Occipital lobe (tissue), 2 donors: Measurements from ENCODE around the gene SCRG1. TPM values are rescaled to one million over a fixed set of nuclear protein-coding genes. Genes with fewer than 3 reads are reported as not detected.

Experiments used
- DNase-seq: peaks from one replicate; lab custom pipeline; 2025; lab: John Stamatoyannopoulos, UW
- total RNA-seq: library from RNA; depleted of rRNA; stranded (reverse); fragments of >200 nt; gene quantifications from one replicate; pipeline ENCODE4 v1.2.3, GENCODE V29; 2014

SCRG1 gene
- 2.8 TPM for total RNA-seq

GRCh38 chr4:173398779-173399415 is at the start of gene SCRG1:
TSS of gene SCRG1 (minus strand) at chr4:173399116. CDS start at chr4:173391414, 7,702 bp downstream.
- peak; percentile 41 for DNase-seq

DNA sequence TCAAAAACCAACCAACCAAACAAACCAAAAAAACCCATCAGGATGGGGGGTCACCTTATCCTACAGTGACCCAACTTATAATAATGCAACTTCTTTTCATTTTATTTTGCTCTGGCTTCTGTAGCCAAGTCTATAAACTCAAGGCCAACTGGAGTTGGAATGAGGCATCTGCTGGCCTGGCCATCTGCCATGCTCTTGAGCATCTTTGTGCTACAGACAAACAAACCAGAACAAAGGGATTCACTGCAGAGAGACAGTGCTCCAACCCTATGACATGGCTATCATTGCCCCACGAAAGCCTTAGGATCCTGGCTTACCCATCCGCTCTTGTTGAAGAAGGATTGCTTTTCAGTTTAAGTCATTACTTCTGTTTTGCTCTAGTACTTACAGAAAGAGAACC is 49.2 kb upstream of the SCRG1 start:
- peak; percentile 53 for DNase-seq

GRCh38 chr4:173446416-173446815 is 47.5 kb upstream of the SCRG1 start:
- DNase-seq: no peak

DNA sequence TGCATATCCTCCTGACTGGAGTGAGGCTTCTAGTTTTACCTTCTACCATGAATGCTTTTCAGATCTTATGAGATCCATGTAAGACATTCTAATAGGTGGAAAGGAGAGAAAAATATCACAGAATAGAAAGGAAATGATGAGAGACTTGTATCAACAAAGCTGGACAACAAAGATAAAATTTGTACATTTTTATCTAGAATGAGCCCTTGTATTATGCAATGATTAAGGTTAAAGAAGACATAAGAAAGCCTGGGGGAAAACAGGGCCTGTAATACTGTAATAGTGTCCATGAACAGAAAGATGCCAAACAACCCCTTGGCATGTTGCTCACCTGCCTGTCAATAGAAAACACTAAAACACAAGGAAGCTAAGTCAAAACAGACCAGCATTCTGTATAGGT is 44.2 kb upstream of the SCRG1 start:
- no peak for DNase-seq

- DNase-seq: no peak
Observed at GRCh38 chr4:173442223-173442932, 43.5 kb upstream of the SCRG1 start.

- DNase-seq: no peak
Observed at GRCh38 chr4:173440888-173441287, 42.0 kb upstream of the SCRG1 start.

- DNase-seq: no peak
Observed at GRCh38 chr4:173436771-173437265, 37.9 kb upstream of the SCRG1 start.

DNA sequence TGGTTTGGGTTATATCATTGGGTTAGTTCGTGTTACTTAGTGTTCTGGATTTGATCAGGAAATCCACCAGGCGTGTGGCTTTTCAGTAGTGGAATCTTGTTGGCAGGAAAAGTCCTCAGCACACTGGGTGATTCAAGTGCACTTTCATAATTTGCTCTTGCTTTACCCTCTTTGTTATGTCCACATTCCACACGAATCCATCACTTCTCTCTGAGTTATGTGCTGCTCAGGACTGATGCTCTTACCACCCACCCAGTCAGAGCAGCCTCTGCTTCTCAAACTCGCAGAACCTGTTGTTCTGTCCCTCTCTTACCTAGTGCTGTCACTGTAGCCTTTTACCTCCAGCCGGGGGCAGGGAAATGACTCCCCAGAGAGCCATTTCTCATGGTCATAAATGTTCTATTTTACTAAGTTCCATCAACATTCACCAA is 37.2 kb upstream of the SCRG1 start:
- DNase-seq: no peak

DNA sequence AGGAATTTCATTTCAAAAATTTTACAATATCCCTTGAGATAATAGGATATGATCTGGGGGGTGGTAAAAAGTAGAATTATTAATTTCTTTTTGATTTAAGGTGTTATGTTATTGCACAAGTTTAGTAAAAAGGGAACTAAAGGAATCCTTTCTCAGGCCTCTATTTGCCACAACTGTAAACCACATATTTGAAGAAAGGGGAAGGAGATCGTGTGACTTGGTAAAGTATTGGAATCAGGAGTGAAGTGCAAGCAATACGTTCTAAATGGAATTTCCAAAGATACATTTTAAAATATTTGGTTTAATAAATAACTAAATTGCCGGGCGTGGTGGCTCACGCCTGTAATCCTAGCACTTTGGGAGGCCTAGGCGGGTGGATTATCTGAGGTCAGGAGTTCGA is 35.3 kb upstream of the SCRG1 start:
- DNase-seq: no peak

- DNase-seq: no peak
Observed at GRCh38 chr4:173433447-173433846, 34.5 kb upstream of the SCRG1 start.

- no peak for DNase-seq
Observed at GRCh38 chr4:173432430-173432829, 33.5 kb upstream of the SCRG1 start.

DNA sequence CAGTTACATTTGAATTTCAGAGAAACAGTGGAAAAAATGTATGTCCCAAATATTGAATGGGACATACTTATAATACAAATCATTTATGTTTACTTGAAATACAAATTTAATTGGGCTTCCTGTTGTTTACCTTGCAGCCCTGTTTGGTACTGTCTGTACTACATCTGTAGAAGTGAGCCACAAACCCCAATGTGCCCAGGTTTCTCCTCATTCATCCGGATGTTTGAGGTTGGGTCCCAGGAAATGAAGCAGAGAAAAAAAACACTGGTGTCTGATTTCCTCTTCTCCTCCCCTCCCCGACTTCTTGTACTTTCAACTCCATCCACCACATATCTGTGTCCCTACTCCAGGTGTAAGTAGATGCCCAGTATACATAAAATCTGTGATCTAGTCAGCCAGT is 27.1 kb upstream of the SCRG1 start:
- DNase-seq: no peak

GRCh38 chr4:173424899-173425805 is 26.2 kb upstream of the SCRG1 start:
- DNase-seq: no peak

GRCh38 chr4:173420801-173421200 is 21.9 kb upstream of the SCRG1 start:
- no peak for DNase-seq

DNA sequence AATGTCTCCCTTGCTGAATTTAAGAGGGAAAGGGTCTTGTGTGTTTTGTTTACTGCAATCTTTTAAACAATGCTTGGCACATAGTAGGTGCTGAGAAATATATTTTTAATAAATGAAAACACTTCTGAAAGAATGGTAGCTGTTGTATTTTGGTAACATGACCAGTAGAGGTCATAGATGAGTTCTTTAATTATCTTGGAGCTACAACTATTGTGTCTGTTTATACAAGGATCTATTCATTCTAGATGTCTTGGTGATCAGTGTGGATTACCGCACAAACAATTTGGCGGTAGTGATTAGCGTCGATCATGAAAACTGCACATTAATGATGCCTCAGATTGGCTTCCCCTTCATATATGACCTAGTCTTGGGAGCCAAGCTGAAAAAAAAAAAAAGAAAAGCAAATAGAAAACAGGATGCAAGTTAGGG is 21.4 kb upstream of the SCRG1 start:
- DNase-seq: no peak

DNA sequence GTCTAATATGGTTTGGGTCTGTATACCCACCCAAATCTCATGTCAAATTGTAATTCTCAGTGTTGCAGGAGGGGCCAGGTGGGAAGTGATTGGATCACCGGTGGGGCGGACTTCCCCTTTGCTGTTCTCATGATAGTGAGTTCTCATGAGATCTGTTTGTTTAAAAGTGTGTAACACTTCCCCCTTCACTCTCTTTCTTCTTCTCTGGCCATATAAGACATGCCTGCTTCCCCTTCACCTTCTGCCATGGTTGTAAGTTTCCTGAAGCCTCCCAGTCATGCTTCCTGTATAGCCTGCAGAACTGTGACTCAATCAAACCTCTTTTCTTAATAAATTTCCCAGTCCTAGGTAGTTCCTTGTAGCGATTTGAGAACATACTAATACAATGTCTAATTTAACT is 19.7 kb upstream of the SCRG1 start:
- DNase-seq: no peak

DNA sequence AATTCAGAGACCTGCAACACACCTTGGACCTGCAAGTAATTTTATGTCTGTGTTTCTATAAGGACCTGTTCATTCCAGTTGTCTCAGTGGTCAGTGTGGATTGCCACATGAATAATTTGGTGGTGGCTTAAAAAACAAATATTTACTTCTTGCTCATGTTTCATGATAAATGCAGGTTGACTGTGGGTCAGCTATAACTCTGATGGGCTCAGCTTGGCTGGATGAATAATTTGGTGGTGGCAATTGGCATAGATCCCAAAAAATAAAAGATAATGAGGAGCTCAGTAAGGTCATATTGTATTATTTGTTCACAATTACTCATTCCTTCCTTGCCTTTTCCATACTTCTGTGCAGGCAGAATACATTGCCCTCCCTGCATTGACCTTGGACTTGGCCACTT is 18.9 kb upstream of the SCRG1 start:
- DNase-seq: no peak

DNA sequence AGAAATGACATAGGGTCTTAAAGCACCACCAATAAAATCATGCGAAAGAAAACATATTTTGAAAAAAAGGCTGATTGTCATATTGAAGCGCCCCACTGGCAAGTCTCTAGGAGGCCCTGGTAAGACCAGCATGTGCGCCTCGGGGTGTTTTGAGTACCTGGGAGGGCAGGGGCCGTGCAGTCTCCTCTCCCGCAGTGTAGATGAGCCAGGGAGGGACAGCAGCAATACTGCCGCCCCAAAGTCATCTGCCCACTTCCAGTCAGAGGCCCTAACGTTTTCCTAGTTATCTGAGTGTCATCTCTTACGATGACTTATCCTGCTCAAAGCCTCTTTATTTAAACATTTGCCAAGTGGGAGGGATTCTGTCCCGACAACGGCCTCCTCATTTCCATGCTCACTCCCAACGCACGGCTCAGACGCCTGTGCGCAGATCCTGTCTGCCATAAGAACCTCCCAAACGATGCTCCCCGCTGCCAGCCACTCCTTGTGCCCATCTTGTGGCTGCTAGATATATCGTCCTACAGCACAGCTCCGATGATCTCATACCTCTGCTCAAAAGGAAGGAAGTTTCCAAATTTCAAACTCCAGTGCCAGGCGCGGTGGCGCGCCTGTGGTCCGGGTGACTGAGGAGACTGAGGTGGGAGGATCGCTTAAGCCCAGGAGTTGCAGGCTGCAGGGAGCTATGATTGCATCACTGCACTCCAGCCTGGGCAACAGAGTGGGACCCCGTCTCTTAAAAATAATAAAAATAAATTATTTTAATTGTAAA is 17.2 kb upstream of the SCRG1 start:
- DNase-seq: peak; percentile 59

- no peak for DNase-seq
Observed at GRCh38 chr4:173415092-173415491, 16.2 kb upstream of the SCRG1 start.

- no peak for DNase-seq
Observed at GRCh38 chr4:173414456-173414855, 15.5 kb upstream of the SCRG1 start.

DNA sequence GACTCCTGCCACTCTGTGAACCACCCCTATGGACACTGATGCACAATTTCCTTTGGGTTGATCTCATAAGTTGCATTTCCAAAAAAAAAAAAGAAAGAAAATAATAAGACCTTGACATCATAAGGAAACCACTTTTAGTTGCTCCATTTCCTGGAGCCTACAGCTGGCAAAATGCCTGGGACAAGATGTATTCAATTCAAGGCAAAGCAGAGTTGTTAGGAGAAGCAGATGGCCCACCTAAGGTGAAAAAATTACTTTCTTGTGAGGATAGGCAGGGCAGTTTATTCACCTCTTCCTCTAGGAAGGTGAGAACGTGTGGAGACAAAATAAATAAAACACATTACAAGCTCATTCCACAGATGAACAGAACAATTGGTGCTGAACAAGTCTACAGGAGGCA is 14.1 kb upstream of the SCRG1 start:
- DNase-seq: no peak
